Bronchial smooth muscle cell (primary cell): ENCODE data around the gene SMOC2. TPM values are rescaled to one million over a fixed set of nuclear protein-coding genes. Genes with fewer than 3 reads are reported as not detected.

Experiments used
- total RNA-seq: library from RNA; depleted of rRNA; stranded (reverse); fragments of >200 nt; gene quantifications from 2 replicates; pipeline ENCODE4 v1.2.1, GENCODE V29; 2014

SMOC2 gene
- total RNA-seq: not detected in 2 replicates

GRCh38 chr6:168440520-168441433, at the start of gene SMOC2:
Gene SMOC2, plus strand, starts transcription at chr6:168441184. Its CDS starts 187 bp downstream, at chr6:168441371.

Other genes starting within 250 kb of the SMOC2 start
- not detected in 2 replicates for gene DACT2, start 121.4 kb upstream of the SMOC2 start, total RNA-seq